Astrocyte of the spinal cord (primary cell): ENCODE measurements around the gene SHB.
A peak's percentile ranks its signal among the peaks of the same experiment; 100 is the strongest.

Experiments used
- DNase-seq: peaks from one replicate; pipeline ENCODE4 v3.0.0; 2011; ENCODE audit warnings: low read depth, low spot score
- H3K4me3 ChIP-seq: 2 replicates; pipeline ENCODE4 v1.5.1; 2011; ENCODE audit warnings: low read depth, mild to moderate bottlenecking, low read length, moderate library complexity
- in situ Hi-C: cut with HindIII; loops from 2 replicates; pipeline ENCODE4 v1.10.0; 2017; ENCODE audit warnings: low sequenced_read_pairs
- TF ChIP-seq, protein P1 (sequence below): IDR thresholded peaks from 2 replicates; pipeline ENCODE4 v1.5.1; 2012; ENCODE audit warnings: low read depth, mild to moderate bottlenecking, low read length, inconsistent platforms

The SHB gene

DNA sequence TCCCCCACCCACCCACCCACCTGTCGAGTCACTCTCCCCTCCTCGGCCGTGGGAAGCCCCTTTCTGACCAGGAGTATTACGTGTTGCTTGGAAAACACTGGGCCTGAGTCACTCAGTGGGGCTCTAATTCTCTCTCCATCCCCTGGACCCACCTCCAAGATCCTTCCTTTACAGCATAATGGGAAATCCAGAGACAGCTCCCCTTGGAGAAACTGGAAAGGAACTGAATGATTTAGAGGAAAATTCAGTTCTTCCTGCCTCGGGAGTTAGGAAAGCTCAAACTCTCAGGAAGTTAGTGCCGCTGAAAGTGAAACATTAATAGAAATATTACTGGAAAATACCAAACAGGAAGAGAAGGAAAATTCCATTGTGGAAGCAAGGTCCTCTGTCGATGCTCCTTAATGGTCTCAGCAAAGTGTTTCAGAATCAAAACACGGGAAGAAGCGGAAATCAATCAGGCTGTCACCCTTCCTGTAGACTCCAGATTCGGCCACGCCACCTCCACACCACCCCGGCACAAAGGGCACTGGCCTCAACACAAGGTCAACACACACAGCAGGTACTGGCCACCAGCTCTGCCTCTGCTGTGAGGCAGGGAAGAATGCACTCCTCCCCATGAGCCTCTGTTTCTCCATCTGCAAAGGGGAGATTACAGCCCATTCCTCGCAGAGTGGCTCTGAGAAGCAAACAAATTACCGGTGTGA lies 9.6 kb downstream of the SHB start:
- H3K4me3 ChIP-seq = no peak overlapping the region
- TF ChIP-seq, protein P1, sequence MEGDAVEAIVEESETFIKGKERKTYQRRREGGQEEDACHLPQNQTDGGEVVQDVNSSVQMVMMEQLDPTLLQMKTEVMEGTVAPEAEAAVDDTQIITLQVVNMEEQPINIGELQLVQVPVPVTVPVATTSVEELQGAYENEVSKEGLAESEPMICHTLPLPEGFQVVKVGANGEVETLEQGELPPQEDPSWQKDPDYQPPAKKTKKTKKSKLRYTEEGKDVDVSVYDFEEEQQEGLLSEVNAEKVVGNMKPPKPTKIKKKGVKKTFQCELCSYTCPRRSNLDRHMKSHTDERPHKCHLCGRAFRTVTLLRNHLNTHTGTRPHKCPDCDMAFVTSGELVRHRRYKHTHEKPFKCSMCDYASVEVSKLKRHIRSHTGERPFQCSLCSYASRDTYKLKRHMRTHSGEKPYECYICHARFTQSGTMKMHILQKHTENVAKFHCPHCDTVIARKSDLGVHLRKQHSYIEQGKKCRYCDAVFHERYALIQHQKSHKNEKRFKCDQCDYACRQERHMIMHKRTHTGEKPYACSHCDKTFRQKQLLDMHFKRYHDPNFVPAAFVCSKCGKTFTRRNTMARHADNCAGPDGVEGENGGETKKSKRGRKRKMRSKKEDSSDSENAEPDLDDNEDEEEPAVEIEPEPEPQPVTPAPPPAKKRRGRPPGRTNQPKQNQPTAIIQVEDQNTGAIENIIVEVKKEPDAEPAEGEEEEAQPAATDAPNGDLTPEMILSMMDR = no peak
- DNase-seq = peak; percentile 43
- in situ Hi-C loops = no loop called here

DNA sequence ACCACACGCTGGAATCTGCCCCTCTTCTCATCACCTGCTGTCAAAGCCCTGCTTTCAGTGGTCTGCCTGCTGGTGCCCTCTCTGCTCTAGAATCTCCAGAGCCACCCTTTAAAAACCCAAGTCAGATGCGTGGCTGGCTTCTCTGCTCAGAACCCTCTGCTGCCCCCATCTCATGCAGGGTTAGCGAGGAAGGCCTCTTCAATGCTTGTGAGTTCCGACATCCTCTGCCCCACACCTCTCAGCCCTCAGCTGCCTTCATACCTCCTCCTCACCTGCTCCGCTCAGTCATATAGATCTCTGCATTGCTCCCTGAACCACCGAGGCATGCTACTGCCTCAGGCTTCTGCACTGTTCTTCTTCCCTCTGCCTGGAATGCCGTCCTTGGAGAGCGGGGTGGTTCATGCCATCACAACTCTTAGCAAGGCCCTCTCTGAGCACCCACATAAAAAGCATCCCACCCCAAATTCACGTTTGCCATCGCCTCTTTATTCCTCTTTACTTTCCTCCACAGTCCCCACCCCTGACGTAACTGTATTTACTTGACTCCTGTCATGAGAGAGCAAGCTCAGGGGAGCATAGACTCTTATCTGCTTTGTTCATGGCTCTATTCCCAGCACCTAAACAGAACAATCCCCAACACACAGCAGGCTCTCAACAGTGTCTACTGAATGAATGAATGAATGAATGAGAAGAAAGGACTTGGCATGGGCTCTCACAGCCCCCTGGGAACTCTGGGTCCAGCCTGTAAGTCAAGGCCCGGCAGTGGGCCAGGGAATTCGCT lies 10.4 kb downstream of the SHB start:
- TF ChIP-seq, protein P1 = no peak
- in situ Hi-C loops = no loop called here
- no peak for DNase-seq
- H3K4me3 ChIP-seq = no peak overlapping the region

DNA sequence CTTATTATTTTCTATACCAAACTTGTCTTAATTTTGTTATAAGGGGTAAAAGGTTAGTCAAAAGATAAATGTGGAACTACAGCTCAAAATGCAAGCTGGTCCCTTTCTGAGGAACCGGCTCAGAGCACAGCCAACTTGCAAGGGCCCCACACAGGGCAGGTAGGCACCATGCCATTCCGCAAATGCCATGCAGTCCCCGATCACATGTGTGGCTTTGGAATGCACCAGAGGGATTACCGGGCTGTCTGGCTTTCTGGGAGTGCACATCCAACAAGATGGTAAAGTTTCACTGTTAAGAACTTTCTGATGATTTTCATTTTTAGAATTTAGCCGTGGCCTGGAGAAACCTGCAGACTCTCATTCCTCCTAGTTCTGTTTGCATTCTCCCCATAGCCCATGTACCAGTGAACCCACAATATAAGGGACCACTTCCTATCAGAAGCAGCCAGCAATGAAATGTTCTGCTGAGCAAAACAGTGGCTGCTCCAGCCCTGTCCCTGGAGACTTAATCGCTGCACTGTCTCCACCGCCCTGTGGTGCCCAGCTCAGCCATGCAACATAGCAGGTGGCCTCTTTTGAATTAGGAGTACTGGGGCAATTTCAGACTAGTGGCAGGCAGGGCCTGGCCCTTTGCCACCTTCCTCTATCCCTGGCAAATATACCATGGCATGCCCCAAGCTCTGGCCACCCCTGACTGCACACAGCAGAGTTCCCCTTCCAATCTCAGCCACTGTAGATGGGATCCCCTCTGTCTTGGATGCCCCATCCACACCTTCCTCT lies 11.4 kb downstream of the SHB start:
- no peak overlapping the region for H3K4me3 ChIP-seq
- TF ChIP-seq, protein P1 = no peak
- DNase-seq = no peak
- in situ Hi-C loops = no loop called here

DNA sequence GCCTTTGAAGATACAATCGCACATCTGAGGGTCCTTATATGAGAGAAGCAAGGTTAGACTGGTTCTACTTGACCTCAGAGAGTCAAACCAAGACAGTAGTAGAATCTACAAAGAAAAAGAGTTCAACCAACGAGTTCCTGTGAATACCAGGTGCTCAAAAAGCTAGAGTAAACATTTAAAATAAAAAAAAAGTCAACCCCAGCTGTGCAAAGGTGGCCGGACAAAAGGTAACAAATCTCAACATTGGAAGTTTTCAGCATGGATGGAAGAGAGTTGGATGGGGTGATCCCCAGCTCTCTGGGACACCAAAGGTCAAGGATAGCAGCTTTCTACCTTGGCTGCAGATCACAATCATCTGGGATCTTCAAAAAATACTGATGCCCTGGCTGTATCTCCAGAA lies 14.4 kb downstream of the SHB start:
- H3K4me3 ChIP-seq = no peak overlapping the region
- TF ChIP-seq, protein P1 = no peak
- DNase-seq = no peak
- in situ Hi-C loops = no loop called here

DNA sequence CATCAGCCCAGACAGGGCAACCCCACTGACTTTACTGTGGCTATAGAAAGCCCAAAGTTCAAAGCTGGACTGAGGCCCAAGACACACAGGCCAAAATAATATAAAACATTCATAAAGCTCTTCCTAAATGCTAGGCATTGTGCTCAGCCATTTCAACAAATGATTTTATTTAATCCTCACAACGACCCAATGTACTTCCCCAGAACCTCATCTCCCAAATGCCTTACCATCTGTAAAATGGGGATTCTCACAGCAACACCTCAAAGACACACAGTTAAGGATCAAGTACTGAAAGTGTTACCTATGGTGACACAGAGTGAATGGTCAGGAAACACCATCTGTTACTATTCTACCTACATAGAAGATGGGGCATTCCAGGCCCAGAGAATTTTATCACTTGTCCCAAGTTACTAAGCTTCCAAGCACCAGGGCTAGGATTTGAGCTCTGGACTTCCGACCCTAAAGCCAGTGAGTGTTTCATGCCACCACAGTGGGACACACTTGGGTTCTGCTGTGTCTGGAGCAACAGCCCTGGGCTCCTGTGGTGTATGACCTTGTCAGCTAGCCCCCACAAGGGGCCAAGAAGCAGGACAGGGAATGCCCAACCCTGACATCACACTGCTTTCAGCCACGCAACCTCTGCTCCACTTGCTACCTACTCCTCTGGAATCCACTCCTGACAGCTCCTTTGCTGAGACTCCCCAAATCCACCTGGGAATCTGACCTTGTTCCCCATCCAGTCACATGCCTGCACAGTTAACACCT lies 15.1 kb downstream of the SHB start:
- no peak overlapping the region for H3K4me3 ChIP-seq
- TF ChIP-seq, protein P1 = no peak
- in situ Hi-C loops = no loop called here
- no peak for DNase-seq
